NCI-H526 (cell line): ENCODE measurements around the gene MRPL19.
A peak's percentile ranks its signal among the peaks of the same experiment; 100 is the strongest.

ENCODE experiments used
- DNase-seq, 2 experiments: peaks; one replicate each; lab custom pipeline; 2025; lab: John Stamatoyannopoulos, UW

MRPL19 gene

DNA sequence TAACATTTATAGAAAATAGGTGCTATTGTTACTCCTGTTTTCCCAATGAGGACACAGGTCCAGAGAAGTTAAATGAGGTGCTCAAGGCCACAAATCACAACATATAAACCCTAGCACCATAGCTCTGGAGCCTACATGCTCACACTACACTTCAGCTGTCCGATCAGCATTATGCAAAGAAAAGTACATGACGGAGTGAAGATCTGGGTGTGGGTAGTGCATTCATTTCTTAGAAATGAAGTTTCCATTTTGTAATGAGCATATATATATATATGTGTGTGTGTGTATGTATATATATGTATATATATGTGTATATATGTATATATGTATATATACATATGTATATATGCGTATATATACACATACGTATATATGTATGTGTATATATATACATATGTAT lies 30.2 kb upstream of the MRPL19 start:
- DNase-seq: no peak

DNA sequence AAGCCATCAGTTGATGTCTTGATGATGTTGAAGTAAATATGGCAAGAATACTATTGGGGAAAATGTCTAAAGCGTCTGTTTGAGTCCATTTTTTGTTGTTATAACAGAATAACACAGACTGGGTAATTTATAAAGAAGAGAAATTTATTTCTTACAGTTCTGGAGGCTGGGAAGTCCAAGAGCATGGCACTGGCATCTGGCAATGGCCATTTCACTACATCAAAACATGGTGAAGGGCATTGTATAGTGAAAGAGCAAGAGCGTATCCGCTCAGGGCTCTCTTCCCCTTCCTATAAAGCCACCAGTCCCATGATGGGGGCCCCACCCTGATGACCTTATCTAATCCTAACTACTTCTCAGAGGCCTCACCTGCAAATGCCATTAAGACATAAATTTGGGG lies 29.6 kb upstream of the MRPL19 start:
- DNase-seq: no peak

DNA sequence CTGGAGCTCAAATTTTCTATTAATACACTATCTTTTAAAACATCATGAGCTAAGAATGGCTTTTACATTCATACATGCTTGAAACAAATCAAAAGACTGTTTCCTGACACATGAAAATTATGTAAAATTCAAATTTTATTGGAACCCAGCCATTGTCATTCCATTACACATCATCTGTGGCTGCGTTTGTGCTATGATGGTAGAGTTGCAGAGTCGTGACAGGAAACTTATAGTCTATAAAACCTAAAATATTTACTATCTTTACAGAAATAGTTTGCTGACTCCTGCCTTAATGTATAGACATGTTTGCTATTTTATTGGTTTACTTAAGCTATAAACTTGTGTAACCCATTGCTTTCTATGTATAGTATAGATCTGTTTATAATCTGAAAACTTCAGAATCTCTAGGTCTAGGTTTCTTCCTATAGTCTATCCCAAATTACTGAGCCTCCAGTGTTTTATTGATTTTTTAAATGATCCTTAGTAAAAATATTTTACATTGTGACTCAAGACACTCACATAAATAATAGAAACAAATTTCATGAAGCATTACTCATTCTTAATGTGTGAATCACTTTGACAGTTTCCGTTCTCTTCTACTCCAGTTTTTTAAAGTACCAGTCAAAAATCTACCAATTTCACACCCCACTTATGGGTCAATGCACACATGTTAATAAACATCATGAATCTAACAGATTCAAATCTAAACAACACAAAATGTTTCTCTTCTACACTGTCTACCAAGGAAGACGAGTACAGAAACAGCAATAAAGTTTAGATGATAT lies 26.4 kb upstream of the MRPL19 start:
- no peak for DNase-seq

DNA sequence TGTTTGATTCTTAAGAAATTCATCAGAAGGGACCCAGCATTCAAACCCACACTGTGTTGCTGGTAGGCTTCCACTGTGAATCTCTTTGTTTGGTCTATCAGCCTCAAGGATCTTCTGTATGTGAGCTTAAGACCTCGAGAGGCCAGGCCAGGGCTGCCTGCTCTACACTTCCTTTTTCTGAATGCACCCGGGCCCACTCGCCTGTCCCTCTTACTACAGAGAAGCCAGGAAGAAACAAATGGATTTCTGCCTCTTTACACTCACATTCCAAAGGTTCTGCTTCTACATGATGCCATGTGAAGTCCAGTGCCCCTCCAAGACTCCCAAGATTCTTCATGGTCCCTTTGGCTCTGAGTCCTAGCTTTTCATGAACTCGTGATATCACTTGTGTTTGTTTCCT lies 25.4 kb upstream of the MRPL19 start:
- no peak for DNase-seq

DNA sequence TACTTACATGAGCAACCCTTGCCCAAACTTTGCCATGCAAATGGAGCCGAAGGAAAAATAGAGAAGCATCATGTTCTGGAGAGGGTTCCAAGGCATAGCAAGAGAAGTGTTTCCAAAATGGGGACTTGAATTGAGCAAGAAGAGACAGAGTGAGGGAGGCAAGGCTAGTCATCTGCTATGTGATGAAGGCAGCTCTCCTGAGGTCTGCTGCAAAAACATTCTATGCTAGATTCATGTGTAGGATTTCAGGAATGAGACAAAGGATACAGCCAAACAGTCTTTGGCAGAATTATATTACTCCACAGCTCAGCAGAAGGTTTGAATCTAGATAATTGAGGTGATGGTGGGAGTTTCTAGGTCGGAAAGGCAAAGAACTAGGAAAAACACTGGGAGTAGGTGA lies 24.1 kb upstream of the MRPL19 start:
- no peak for DNase-seq

DNA sequence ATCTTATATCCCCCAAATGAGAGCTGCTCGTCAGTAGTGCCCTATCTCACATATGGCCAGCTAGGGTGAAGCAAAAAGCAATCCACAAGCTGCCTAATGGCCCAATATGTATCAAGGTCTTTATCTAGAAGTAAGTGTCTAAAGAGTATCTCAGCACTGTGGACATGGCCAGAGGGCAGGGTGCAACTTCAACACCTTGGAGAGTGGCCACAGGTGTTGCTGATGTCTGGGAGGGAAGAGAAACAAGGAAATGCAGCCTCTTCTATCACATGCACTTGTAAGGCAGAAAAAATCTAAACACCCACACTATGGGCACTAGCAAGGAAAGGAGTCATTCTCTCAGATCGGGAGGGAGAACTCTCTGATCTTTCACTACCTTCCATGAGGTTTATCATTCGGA lies 23.7 kb upstream of the MRPL19 start:
- no peak for DNase-seq

DNA sequence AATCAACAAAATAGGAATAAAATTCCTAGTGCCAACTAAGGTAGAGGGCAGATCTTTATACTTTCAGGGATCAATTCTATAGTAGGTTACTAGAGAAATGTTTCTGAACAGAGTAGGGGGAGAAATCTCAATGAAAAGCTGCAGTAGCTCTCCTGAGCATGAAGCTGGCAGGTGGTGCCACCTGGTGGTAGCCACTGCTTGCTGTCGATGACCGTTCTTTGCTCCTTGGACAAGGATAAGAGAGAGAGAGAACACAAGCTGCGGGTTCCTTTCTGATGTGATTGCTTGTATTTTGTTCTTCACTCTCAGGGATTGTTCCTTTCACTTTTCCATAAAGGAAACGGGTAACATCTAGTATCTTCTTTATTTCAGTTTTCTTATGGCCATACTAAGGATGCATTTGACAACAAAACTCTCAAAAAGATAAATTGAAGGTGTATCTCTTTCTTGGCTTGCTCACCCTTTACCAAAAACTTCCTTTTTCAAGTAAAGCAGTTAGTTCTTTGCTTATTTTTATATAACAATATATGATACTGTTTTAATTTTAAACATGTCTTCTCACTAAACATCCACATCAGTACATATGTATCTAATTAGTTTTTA lies 18.6 kb upstream of the MRPL19 start:
- DNase-seq: peak; percentile 37 to 86

DNA sequence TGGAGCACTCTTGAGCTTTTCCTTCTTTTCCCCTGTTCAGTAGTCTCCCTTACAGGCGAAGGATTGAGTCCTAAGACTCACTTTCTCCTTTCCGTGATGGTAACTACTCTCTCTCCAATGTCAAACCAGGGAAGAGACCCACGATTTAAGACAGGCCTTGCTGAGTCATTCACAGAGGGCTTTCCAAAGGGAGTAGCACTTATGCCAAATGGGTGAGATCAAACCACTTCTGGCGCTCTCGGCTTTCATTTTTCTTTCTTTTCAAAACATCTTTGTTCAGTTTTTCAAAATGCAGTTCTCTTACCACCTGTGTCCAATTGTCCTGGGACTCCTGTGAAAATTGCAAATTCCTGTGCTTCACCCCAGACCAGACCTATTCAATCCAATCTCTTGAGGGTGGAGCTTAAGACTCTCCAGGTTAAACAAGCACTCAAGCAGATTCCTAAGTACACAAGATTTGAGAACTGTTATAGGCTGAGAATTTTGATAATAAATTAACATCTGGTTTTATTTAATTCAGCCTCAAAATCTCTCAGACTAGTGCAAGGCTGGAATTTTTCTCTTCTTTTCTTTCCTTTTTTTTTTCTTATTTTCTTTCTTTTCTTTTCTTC lies 14.4 kb upstream of the MRPL19 start:
- DNase-seq: no peak

DNA sequence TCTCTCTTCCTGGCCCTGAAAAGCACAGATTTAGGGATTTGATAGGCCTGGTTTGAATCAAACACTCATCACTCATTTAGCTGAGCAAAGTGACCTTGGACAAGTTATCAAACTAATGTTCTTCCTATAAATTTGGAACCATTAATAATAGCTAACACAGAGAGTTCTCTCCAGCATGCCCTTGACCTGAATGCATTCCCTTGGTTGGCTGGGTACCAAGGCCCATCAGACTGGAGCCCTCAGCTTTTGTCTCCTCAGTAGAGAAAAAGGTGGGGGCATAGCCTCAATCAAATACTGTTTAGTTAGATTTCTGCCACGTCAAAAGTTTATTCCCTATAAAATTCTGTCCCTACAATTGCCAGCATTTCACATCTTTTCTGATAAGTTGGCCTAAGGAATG lies 13.8 kb upstream of the MRPL19 start:
- no peak for DNase-seq

DNA sequence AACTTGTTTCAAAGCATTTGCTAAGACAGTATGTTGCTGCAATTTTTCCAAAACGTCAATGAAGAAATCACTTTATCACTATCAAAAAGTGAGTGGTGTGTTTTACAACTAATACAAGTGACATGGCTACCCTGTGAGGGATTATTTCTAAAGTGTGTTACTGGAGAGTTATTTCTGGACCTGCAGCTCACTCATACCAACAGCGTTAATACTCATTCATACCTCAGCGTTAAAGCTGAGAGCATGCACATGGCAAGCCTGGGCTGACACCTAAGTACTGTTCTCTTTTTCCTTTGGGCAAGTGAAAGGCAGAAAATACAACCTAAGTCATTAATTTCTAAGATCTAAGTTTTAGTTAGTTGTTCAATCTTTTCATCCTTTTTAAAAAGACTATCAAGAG lies 13.0 kb upstream of the MRPL19 start:
- DNase-seq: no peak

DNA sequence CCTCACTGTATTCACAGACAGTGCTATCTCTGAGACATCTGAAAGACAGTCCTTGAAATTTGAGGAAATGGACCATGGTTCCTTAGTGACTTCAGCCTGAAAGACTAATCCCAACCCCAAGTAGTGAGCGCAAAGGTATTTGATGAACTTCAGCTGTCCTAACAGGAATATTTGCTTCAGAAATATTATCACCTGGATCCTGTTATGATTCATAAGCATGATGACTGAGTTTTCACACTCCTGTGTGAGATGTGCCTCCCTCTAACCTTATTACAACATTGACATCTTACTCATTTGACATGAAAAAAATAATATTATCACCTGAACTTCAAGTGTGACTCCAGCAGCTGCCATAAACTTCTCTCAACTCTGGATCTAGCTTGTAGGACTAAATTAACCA lies 11.6 kb upstream of the MRPL19 start:
- DNase-seq: no peak

DNA sequence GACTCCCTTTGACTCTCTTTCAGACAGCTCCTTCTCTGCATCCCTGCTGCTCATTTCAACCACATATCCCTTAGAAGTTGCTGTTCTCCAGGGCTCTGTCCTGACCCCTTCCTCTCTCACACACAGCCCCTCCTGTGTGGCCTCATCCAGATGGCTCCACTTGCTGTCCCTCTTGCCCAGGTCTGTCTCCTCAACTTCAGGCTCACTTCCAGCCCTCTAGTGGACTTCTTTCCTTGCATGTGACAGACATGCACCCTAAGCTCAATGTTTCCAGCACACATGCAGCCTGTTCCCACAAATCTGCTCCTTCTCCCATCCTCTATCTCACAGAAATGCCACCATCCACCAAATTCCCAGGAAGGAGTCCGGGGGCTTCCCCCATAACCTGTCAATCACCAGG lies 9.0 kb upstream of the MRPL19 start:
- no peak for DNase-seq

DNA sequence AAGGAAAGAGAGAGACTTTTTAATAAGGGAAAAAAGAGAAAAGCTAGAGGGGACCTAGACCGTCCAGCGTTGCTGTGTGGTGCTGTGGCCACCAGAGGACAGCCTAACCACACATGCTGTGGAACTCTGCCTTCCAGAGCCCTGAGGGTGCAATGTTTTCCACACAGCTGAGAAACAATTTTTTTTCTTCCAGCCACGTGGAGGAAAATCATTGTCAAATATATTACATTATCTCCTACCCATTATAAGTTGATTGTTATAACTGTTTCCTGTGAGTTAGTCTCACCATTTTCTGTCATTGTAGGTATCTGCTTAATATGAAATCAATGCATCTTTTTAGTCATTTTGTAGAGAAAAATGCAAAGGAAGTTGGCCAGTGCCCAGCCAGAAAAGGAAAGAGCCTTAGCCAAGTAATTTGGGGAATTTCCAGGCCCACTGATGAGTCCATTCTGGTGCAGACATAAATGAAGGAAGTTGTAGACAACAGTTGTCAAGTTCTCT lies 5.9 kb upstream of the MRPL19 start:
- peak in 1 of 2 experiments; percentile 66 for DNase-seq

DNA sequence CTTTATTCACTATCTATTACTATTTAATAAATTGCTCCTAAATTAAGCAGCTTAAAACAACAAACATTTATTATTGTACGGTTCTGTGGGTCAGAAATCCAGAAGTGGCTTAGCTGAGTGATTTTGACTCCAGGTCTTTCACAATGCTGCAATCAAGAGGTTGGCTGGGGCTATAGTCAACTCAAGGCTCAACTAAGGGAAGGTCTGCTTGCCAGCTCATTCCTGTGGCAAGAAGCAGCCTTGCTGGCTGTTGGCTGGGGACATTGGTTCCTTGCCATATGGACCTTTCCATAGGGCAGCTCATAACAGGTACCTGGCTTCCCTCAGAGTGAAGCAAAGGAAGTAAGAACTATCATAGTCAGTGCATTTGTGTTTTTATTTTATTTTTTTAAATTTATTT lies 5.0 kb upstream of the MRPL19 start:
- DNase-seq: no peak

DNA sequence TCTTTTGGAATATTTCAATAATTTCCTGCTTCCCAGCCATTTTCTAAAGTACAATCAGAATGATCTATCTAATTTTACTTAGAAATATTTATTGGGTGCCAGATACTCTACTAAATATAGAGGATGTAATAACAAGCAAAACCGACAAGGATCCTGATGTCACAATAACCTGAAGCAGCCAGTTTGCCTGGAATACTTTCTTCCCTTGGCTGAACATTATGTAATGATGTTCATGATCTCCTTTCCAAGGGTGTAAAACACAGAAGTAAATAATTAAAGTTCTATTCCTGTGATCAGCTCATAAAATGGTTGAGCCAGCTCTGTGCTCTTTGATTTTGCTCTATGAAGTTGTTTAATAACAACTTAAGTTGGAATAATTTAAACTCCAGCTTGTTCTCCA lies 2.6 kb upstream of the MRPL19 start:
- no peak for DNase-seq

DNA sequence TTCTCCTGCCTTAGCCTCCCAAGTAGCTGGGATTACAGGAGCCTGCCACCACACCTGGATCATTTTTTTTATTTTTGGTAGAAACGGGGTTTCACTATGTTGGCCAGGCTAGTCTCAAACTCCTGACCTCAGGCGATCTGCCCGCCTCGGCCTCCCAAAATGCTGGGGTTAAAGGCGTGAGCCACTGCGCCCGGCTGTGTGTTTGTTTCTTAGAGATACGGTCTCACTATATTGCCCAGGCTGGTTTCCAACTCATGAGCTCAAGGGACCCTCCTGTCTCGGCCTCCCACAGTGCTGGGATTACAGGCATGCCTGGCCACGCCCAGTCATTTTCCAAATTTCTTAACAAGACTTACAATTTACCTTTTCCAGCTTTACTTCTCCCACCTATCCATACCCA lies 940 bp upstream of the MRPL19 start:
- DNase-seq: no peak

DNA sequence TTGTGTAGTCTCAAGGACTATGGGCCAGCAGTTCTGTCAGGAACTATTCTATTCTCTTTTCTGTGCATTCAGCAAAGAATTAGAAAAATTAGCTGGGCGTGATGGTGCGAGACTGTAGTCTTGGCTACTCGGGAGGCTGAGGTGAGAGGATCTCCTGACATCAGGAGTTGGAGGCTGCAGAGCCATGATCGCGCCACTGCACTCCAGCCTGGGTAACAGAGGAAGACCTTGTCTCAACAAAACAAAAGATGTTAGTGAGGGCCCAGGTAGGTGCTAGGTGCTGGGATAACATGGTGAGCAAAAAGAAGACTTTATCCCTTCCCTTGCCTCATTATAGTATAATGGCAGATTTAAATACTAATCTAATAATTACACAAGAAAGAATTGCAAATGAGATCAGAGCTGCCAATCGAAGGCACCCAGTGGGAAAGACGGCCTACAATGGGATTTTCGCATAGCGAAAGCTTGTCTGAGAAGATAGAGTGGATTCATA lies 447 bp upstream of the MRPL19 start:
- DNase-seq: no peak

DNA sequence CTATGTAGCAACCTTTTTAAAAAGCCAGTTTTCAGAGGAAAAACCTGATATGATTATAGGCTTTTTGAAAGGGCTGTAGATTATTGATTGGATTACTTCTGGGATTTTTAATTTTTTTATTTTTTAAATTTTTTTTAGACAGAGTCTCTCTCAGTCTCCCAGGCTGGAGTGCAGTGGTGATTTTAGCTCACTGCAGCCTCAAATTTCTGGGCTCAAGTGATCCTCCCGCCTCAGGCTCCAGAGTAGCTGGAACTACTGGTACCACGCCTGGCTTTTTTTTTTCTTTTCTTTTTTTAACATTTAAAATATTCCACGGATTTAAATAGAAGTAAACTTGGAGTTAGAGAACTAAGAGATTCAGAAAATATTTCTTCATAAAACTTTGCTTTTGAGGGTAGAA lies 1.2 kb downstream of the MRPL19 start:
- no peak for DNase-seq

DNA sequence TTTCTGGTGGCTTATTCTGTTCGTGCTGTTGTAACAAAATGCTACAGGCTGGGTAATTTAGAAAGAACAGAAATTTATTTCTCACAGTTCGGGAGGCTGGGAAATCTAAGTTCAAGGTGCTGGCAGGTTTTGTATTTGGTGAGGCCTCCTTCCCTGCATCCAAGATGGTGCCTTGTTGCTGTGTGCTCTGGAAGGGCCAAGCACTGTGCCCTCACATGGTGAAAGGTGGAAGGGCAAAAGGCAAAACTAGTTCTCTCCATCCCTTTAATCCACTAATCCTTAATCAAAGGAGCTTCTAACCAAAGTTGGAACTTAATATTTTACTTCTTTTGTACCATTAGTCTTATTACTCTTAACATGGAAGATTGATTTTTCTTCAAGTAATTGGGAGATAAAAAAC lies 7.4 kb downstream of the MRPL19 start:
- DNase-seq: no peak

DNA sequence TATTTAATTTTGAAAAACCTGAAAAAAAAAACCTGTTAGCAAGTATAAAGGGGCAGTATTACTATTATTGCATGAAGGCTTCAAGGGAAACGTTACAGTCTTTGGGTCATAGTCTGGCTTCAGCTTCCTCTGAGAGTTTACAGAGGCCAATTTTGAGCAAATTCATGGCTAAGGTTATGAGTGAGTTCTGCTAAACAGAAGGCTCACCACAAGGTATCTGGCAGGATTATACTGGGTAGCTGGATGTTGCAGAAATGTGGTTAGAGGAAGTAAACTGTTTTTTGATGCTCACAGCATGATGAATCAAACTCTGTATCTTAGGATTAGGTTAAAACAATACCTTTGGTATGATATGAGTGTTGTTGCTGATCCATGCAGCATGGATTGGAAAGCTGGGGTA lies 9.3 kb downstream of the MRPL19 start:
- DNase-seq: no peak

DNA sequence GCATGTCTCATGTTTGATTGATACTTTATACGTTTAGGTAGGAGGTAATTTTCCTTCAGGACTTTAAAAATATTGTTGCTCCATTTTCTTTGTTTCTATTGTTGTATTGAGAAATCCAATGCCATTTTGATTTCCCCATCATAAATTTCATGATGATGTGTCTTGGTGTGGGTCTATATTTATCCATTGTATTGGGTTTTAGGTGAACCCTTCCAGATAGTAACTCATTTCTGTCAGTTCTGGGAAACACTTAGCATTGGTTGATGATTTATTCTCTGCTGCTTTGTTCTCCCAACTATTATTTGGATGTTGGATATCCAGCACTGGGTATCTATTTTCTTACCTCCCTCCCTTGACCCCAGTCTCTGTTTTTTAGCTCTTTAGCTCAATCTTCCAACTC lies 10.0 kb downstream of the MRPL19 start:
- DNase-seq: no peak

DNA sequence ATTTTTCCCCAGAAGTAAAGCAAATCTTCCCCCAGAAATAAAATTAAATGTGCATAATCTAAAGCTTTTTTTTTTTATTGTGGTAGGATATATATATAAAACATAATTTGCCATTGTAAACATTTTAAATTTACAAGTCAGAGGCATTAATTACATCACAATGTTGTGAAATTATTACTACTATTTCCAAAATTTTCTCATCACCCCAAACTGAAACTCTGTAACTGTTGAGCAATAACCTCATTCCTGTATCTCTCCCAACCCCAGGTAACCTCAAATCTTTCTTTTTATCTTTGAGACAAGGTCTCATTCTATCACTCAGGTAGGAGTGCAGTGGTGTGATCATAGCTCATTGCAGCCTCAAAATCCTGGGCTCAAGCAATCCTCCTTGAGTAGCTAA lies 11.2 kb downstream of the MRPL19 start:
- no peak for DNase-seq

DNA sequence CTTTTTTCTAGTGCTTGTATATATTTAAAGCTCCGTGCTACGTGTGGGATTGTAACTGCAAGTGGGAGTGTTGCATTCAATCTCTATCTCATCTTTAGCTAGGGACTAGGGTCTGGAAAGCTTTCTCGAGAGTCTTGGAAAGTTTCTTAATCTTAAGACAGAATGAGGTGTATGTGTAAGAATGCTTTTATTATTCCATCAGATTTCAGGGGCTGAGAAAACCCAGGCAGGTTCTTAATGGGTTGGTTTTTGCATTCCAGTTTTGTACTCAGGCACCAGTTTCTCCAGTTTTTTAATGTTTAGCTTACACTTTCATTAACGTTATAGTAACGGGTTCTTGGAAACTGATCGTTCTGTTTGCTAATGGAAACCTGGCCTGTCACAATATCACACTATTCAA lies 20.3 kb downstream of the MRPL19 start:
- no peak for DNase-seq
